Activated CD4-positive, alpha-beta T cell treated with anti-CD3 and anti-CD28 coated beads, Interleukin-2, Interleukin-4, amounts not matched to agents 100 ng/mL and 50 ng/mL, durations not matched to agents 16 hours and 8 hours (primary cell): ENCODE measurements around the gene POGZ.

Source experiments
- DNase-seq: peaks from one replicate; pipeline ENCODE4 v3.0.0-alpha.2; 2020; ENCODE audit warnings: low spot score

The POGZ gene

DNA sequence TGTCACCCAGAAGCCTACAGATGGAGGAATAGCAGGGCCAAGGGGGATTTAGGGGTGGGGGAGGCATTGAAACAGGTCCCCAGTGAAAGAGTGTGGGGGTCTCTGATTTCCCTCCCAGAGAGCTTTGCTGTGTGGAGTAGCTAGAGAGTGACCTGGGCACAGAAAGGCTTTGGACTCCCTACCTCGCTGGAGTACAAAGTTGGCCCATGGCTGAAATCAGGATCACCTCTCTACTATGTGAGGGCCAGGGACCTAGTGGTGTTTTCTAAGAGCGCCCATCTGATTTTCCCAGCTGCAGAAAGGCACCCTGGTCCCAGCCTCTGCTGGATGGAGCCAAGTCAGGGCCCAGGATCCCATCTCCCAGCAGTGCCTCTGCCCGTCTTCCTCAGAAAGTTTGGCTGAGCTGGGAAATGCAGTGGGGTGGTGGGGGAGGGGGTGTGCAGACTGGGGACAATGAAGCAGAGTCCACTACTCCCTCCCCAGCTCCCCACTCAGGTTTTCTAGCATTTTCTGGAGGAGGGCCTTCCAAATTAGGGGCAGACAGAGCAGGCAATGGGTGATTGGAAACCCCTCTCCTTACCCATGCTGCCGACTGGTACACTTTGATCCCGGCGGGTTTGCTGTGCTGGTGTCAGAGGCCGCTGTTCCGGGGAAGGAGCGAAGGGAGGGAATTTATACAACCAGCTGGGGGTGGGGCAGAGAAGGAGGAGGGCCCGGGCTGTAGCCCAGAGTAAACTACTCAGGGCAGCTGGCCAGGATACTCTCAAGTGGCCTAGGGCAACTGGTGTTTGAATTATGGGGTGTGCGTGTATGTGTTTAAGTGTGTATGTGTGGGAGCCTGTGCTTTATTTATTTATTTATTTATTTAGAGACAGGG, 87.0 kb downstream of the POGZ start, which contains the start of gene SELENBP1:
Gene SELENBP1 (minus strand): TSS at position 648 of the 877 bp plus-strand sequence. CDS start 64 bp downstream, at position 584.
- DNase-seq, result no peak

DNA sequence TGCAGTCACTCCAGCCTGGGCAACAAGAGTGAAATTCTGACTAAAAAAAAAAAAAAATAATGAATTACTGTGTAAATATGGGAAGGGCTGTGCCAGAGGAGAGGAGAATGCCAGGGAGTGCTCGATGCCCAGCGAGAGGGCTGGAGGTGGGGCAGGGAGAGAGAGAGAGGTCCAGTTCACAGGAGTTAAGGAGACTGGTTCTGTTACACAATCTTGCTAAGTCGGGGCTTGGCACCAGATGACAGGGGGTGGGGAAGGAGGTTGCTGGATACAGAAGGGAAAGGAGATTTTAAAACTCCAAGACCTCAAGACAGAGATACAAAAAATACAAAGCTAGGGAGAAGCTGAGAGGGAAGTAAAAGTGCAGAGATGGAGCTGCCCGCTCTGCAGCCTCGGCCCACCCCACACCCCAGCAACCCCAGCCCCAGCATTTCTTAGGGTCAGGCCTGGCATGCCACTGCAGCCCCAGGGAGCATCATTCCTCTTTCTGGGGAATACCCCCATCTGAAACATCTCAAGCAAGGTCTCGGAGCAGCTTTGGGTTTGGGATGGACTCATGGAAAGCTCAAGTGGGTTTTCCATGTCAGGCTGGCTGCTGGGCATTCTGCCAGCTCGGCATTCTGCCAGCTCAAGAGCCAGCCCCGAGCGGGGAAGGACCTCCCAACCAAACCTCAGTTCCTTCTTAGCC, 87.8 kb downstream of the POGZ start:
- no peak for DNase-seq

DNA sequence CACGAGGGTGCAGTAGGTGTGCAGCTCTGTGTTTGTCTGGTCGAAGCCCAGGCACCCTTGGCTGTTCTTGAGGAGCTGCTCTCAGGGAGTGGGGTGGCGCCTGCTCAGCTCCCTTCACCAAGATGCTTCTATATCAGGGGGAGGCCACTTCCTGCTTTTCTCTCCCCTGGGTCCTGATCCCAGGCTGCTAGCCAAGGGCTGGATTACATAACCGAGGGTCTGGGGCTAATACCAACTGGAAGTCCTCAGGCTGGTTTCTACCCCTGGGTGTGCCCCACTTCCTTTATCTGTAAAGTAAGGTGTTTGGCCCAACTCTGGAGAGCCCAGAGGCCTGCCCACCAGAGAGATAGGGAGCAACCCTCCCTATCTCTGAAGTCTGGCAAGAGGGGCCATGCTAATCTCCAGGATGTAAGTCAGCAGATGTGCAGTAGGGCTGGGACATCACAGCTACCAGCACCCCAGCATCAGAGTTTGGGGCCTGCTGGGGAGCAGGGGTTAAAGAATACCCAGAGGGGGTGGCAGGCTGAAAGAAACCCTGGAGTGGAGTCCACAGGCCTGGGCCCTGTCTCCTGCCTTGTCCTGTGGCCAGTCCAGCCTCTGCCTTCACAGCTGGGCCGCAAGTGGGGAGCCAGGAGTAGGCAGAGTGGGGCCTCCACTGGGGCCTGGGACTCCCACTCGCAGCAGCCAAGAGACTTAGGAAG, 88.9 kb downstream of the POGZ start:
- DNase-seq, result no peak

DNA sequence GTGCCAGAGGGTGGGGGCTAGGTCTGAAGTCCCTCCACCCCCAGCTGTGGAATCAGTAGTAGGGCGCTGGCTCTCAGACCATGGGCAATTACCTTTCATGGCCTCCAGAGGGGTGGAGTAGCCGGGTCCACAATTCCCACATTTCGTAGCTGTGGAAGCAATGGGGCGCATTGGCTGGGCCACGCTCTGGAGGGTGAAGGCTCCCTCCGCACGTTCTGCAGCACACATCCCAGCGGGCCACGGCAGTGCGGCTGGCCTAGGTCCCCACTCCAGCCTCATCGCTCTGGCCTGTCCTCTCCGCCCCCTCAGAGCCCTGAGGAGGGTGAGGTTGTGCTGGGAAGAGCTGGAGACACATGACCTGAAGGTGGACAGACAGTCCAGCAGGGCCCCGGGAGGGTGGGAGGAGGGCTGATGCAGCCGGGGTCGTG, 89.7 kb downstream of the POGZ start:
- DNase-seq, result no peak

DNA sequence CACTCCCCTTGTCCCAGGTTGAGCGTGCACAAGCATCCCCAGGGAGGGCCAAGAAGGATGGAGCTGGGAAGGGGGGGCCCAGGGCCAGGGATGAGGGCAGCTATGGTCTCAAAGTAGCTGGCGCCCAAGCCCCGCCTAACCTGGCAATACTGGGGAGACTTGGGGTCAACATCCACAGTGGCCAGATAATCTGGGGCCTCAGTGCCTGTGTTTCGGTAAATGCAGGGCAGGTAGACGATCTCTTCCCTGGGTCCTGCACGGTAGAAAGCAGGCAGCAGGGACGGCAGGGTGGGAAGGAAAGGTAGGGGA, 90.0 kb downstream of the POGZ start:
- no peak for DNase-seq

DNA sequence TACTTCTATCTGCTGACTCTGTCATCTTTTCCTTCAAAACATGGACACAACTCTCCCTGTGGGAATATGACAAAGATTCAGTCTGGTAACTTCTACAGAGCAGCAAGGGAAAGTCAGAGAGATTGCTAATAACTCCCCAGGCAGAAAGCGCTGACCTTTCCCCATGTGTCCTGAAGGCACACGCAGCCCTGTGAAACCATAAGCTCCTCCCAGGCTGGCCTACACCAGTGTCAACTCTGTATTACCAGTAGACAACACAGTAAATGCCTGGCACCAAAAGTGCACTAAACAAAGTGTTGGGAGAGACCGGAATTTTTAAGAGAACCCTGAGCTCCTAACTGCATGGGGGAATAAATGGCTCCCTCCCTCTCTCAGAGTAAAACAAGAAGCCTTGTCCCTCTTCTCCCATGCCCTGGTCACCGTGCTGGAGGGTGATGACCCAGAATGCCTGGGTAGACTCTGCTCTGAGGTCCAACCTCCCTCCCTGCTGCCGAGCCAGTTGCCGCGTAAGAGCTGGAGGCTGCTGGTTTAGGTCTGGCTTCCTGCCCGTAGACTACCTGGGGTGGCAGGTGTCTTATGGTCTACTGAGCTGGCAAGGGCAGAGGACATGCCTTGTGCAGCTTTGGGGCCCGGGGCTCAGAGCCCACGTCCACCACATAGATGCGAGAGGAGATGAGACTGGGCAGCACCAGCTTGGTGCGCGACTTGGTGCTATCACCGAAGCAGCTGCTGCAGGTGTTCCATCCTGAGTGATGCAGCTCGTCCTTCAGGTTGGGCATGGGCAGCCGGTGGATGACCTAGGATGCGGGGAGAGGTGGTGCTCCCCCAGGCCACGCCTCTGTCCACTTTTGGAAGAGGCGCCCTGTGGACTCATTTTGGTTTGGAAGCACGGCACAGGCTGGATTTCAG, 90.6 kb downstream of the POGZ start:
- DNase-seq, result no peak

DNA sequence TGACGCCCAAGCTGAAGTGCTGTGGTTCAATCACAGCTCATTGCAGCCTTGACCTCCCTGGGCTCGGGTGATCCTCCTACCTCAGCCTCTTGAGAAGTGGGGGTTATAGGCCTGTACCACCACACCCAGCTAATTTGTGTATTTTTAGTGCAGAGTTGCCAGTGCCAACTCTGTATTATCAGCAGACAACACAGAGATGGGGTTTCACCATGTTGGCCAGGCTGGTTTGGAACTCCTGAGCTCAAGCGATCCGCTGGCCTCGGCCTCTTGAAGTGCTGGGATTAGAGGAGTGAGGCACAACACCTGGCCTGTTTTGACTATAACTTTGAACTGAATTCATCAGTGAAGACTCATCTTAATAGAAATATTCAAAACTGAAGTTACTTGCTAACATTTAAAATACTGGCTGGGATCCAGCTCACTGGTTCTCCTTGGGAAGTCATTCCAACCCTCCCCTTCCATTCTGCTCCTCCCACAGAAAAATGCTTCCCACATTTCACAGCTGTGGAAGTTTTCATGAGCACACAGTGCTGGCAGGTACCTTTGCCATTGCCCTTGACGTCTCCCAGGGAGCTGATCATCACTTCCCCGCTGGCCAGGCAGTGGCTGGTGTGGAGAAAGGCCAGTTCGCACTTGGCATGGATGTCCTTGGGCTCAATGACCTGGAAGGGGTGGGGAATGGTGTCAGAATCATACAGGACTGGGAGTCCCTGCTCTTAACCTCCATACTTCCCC, 91.5 kb downstream of the POGZ start:
- no peak for DNase-seq

DNA sequence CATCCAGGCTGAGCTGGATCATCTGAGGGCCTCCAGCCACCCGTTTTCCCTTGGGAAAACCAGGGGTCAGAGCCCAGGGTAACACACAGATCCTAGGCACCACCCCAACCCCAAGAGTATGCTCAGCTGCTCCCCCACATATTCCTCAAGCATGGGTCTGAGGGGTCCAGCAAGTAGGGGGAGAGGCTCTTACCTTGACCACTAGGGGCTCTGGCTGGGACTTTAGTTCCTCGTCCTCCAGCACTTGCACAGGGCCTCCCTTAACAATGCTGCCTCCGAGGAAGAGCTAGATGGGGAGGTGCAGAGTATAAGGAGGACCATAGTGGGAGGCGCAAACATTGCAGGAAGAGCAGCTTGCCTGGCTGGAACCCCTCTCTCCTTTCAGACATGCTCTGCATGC, 94.3 kb downstream of the POGZ start:
- no peak for DNase-seq

DNA sequence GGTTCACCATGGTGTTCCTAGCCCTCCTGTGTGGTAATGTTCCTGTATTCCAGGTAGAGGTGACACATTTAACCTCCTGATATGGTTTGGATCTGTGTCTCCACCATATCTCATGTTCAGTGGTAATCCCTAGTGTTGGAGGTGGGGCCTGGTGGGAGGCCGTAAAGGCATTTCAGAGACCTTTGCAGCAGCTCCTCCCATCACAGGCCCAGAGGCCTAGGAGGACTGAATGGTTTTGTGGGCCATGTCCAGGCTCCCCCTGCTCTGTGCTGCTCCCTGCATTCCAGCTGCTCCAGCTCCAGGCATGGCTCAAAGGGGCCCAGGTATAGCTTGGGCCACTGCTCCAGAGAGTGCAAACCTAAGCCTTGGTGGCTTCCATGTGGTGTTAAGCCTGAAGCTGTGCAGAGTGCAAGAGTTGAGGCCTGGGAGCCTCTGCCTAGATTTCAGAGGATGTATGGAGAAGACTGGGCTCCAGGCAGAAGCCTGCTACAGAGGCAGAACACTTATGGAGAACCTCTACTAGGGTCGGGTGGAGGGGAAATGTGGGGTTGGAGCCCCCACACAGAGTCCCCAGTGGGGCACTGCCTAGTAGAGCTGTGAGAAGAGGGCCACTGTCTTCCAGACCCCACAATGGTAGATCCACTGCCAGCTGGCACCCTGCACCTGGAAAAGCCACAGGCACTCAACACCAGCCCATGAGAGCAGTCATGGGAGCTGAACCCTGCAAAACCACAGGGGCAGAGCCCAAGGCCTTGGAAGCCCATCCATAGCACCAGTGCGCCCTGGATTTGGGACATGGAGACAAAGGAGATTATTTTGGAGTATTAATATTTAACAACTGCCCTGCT, 96.8 kb downstream of the POGZ start:
- DNase-seq, result no peak

DNA sequence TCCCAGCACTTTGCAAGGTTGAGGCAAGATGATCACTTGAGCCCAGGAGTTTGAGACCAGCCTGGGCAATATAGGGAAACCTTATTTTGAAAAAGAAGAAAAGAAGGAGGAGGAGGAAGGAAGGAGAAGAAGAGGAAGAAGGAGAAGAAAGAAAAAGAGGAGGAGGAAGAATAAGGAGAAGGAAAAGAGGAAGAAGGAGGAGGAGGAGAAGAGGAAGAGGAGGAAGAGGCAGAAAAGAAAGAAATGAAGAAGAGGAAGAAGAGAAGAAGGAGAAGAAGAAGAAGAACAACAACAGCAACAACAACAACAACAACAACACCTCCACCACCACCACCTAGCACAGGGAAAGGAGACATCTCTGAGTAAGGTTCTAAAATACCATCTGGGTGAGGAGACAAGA, 97.4 kb downstream of the POGZ start:
- DNase-seq, result no peak

DNA sequence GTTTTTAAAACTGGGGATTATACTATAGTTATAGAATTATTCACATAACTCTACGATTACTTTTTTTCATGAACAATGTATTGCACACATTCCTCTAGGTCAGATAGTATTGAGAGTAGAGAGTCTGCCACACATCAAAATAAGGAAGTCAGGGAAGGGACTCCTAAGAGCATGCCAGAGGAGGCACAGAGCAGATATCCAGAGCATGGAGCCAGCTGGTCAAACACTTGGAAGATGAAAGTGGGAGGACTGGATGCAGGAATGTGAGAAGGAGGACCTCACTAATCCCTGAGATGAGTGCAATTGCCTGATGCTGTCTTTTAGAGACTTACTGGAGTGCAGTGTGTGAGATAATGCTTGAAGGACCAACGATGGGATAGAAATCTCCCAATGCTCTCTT, 102.6 kb downstream of the POGZ start:
- no peak for DNase-seq
